Measurements from ENCODE around the gene LMO3. TPM values are rescaled to one million over a fixed set of nuclear protein-coding genes. Genes with fewer than 3 reads are reported as not detected.

The LMO3 gene
- polyA plus RNA-seq, 1 experiment = not detected

DNA sequence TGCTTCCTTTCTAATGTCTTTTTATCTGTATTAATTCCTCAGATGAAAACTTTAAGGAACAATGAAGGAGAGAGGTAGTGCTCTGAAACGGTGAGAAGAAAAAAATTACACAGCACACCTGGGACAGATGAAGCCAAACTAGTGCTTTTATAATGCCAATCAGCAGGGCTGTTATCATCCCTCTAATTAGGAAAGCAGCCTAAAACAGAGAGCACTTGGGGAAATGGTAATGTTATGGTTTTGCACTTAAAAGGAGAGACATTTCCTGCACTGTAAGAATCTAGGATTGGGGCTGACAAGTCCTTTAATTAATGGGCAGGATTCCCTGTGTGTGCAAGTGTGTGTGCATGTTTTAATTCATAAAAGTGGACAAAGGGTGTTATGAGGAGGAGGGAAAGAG is 4.8 kb upstream of the LMO3 start:
- CTCF ChIA-PET = interaction anchor here (0.6 kb wide), 2 partner anchors 10 to 119 kb away, joined by 3 to 6 read pairs; no protein-coding TSS in a partner anchor
- Histone ChIP-seq H3K4me3 (ENCODE audit: low read depth, low read length) (no peak overlapping the region), H3K36me3 (ENCODE audit: control insufficient read depth, insufficient read depth, low read length) (no peaks in the 10 kb centered on the region), H3K27me3 (ENCODE audit: control insufficient read depth, insufficient read depth, low read length) (no peaks in the 10 kb centered on the region)
- no peak for DNase-seq (ENCODE audit: low read depth)
- POLR2A ChIA-PET = no interaction called here
- TF ChIP-seq, protein P1, sequence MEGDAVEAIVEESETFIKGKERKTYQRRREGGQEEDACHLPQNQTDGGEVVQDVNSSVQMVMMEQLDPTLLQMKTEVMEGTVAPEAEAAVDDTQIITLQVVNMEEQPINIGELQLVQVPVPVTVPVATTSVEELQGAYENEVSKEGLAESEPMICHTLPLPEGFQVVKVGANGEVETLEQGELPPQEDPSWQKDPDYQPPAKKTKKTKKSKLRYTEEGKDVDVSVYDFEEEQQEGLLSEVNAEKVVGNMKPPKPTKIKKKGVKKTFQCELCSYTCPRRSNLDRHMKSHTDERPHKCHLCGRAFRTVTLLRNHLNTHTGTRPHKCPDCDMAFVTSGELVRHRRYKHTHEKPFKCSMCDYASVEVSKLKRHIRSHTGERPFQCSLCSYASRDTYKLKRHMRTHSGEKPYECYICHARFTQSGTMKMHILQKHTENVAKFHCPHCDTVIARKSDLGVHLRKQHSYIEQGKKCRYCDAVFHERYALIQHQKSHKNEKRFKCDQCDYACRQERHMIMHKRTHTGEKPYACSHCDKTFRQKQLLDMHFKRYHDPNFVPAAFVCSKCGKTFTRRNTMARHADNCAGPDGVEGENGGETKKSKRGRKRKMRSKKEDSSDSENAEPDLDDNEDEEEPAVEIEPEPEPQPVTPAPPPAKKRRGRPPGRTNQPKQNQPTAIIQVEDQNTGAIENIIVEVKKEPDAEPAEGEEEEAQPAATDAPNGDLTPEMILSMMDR (IDR thresholded peaks at IDR 0.05; ENCODE audit: insufficient read depth, low read depth, low read length) = no peak

DNA sequence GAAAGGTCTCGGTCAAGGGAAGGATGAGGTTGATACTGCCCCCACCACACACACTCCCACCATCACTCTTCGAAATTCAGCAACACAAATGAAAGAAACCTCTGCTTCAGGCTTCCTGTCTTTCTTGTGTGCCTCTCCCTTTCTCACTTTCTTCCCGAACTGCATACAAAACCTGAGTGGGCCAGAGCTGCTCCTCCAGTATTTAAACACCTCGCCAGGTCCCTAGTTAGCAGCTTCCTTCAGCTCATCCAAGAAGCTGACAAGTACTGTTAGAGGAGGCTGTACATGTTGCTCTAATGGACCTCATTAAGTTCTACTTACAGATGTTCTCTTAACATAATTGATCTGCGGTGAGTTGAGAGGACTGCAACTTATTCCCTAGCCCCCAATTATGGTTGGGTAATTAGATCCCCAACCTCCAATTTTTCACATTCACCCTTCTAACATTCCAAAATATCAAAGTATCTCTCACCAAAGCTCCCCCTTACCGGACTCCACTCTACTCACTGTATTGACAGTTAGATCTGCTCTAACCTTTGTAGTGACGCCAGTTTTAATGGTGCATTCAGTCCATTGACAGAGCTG is 4.1 kb upstream of the LMO3 start:
- no peak for DNase-seq (ENCODE audit: low read depth)
- CTCF ChIA-PET = interaction anchor here (0.6 kb wide), 1 partner anchor 120 kb away, joined by 6 read pairs; no protein-coding TSS in a partner anchor
- H3K36me3 ChIP-seq (ENCODE audit: control insufficient read depth, insufficient read depth, low read length) = no peaks in the 10 kb centered on the region
- no peaks in the 10 kb centered on the region for H3K27me3 ChIP-seq (ENCODE audit: control insufficient read depth, insufficient read depth, low read length)
- H3K4me3 ChIP-seq (ENCODE audit: low read depth, low read length) = no peak overlapping the region
- POLR2A ChIA-PET = no interaction called here
- TF ChIP-seq, protein P1 (IDR thresholded peaks at IDR 0.05; ENCODE audit: insufficient read depth, low read depth, low read length) = no peak

DNA sequence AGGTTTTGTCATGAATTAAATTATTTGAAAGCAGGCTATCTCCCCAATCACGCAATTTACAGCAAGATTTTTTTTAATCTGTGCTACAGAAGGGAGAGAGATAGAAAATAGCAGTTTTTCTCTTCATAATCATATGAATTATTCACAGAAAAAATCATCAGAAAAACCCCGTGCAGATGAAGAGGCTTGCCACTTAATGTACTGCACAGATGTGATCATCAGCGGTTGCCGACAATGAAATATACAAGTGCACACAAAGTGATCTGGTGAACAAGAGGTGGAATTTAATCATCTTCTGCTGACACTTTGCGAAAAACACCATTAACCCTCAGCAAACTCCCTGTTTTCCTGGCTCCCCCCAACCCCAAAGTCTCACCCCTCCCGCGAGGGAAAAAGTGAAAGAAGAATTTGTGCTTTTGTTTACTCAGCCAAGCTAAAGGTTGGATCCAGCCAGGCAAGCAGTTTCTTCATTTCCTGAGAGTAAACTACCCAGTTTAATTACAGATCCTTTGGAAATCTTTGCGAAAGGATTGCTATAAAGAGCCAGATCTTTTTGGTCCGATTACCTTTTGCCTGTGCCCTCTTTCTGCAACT is 3.1 kb upstream of the LMO3 start:
- CTCF ChIA-PET = no interaction called here
- Histone ChIP-seq H3K36me3 (ENCODE audit: control insufficient read depth, insufficient read depth, low read length) (no peaks in the 10 kb centered on the region), H3K27me3 (ENCODE audit: control insufficient read depth, insufficient read depth, low read length) (no peaks in the 10 kb centered on the region), H3K4me3 (ENCODE audit: low read depth, low read length) (no peak overlapping the region)
- no peak for DNase-seq (ENCODE audit: low read depth)
- POLR2A ChIA-PET = no interaction called here
- TF ChIP-seq, protein P1 (IDR thresholded peaks at IDR 0.05; ENCODE audit: insufficient read depth, low read depth, low read length) = no peak

DNA sequence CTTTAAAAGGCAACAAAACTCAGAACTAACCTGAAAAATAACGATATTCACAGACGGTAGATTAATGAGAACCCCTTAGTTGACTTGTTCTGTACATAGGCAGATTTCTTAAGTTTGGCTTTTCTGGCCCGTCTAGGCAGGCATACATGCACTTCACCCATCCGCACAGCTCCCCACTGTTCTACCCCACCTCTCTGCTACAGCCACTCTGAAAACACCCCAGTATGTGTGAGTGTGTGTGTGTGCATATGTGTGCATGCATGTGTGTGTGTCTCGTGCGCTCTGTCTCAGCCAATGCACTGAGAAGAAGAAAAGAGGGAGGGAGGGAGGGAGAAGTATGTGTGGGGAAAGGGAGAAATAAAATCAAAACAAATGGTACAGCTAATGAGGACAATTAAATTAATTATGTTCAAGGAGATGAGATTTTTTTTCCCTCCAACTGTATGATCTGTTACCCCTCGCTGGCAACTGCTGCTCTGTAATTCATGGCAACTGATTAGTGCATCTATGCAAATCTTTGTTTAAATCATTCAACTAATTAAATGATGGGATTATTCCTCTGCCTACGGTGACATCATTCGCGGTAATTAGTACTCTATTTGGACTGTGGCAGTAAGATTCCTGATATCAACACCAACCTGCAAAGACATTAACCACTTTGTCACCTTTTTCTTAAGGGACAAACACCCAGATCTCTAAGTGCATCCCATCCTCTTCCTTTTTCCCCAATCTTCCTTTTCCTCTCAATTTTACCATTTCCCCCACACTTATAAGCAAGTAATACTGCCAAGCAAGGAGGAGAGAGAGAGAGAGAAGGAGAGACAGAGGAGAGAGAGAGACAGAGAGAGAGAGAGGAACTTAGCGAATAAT is 2.2 kb upstream of the LMO3 start:
- no peak for DNase-seq (ENCODE audit: low read depth)
- CTCF ChIA-PET = no interaction called here
- no peaks in the 10 kb centered on the region for H3K27me3 ChIP-seq (ENCODE audit: control insufficient read depth, insufficient read depth, low read length)
- H3K36me3 ChIP-seq (ENCODE audit: control insufficient read depth, insufficient read depth, low read length) = no peaks in the 10 kb centered on the region
- POLR2A ChIA-PET = no interaction called here
- H3K4me3 ChIP-seq (ENCODE audit: low read depth, low read length) = no peak overlapping the region
- TF ChIP-seq, protein P1 (IDR thresholded peaks at IDR 0.05; ENCODE audit: insufficient read depth, low read depth, low read length) = no peak

DNA sequence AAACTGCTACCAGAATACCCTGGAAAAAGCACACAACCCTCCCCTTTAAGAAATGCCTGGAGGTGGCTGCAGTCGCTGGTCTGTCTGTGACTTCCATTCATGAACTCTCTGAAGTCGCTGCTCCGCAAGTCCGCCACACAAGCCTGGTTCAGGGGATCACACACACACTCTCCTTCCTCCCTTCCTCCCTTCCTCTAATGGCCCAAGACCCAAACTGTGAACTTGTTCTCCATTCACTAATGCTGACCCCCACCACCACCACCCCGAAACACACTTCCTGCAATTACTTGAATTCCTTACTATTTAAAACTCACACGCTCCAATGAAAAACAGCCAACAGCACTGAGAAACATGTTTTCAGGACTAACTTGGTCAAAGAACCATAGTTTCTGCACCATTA is 1.0 kb upstream of the LMO3 start:
- Histone ChIP-seq H3K36me3 (ENCODE audit: control insufficient read depth, insufficient read depth, low read length) (no peaks in the 10 kb centered on the region), H3K4me3 (ENCODE audit: low read depth, low read length) (no peak overlapping the region), H3K27me3 (ENCODE audit: control insufficient read depth, insufficient read depth, low read length) (no peaks in the 10 kb centered on the region)
- TF ChIP-seq, protein P1 (IDR thresholded peaks at IDR 0.05; ENCODE audit: insufficient read depth, low read depth, low read length) = no peak
- ChIA-PET POLR2A (no interaction called here), CTCF (no interaction called here)
- no peak for DNase-seq (ENCODE audit: low read depth)

All from BJ (cell line).